ENCODE measurements around the gene GDA.

DNA sequence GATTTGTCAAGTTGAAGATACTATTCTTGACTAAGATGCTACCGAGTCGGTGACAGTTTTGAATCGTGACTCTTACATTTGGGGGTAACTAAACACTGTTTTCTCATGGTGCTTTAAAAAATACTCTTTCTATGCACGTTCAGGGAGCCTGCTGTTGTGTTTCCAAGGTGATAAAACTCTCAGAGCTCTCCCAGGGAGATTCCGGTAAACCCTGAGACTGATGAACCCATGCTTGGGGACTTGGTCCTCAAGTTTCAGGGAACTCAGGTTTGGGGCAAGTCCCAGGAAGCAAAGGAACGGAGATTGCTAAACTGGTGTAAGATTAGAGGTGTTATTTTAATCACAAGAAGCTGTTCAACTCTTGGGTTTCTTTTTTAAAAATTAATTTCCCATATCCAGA is 1.4 kb downstream of the GDA start:
- TF ChIP-seq, protein P1, sequence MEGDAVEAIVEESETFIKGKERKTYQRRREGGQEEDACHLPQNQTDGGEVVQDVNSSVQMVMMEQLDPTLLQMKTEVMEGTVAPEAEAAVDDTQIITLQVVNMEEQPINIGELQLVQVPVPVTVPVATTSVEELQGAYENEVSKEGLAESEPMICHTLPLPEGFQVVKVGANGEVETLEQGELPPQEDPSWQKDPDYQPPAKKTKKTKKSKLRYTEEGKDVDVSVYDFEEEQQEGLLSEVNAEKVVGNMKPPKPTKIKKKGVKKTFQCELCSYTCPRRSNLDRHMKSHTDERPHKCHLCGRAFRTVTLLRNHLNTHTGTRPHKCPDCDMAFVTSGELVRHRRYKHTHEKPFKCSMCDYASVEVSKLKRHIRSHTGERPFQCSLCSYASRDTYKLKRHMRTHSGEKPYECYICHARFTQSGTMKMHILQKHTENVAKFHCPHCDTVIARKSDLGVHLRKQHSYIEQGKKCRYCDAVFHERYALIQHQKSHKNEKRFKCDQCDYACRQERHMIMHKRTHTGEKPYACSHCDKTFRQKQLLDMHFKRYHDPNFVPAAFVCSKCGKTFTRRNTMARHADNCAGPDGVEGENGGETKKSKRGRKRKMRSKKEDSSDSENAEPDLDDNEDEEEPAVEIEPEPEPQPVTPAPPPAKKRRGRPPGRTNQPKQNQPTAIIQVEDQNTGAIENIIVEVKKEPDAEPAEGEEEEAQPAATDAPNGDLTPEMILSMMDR (IDR thresholded peaks at IDR 0.05 in 2 of 3, conservative IDR thresholded peaks at IDR 0.05 in 1 of 3; ENCODE audit: insufficient read depth in 2 of 3, low read depth in 1 of 3, low read length in 3 of 3): no peak
- no peak for TF ChIP-seq MXI1 (IDR thresholded peaks at IDR 0.05; ENCODE audit: low read depth, low read length)
- no peak for TF ChIP-seq CEBPG (CRISPR knock-in tag; IDR thresholded peaks at IDR 0.05)
- no peak for TF ChIP-seq CEBPG (tag; conservative IDR thresholded peaks at IDR 0.05 in 1 of 2, IDR thresholded peaks at IDR 0.05 in 1 of 2)
- TF ChIP-seq, protein P2, sequence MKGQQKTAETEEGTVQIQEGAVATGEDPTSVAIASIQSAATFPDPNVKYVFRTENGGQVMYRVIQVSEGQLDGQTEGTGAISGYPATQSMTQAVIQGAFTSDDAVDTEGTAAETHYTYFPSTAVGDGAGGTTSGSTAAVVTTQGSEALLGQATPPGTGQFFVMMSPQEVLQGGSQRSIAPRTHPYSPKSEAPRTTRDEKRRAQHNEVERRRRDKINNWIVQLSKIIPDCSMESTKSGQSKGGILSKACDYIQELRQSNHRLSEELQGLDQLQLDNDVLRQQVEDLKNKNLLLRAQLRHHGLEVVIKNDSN (CRISPR knock-in tag; IDR thresholded peaks at IDR 0.05): no peak
- TF ChIP-seq TCFL5 (CRISPR knock-in tag; conservative IDR thresholded peaks at IDR 0.05): no peak
- no peak for TF ChIP-seq ZNF232 (CRISPR knock-in tag; IDR thresholded peaks at IDR 0.05)
- TF ChIP-seq SAP30 (IDR thresholded peaks at IDR 0.05; ENCODE audit: borderline replicate concordance, insufficient read depth, low read depth, low read length, poor library complexity, severe bottlenecking): no peak
- TF ChIP-seq ZFP36 (IDR thresholded peaks at IDR 0.05; ENCODE audit: low read depth, low read length, partially characterized antibody): no peak
- no peak for TF ChIP-seq NFIC (IDR thresholded peaks at IDR 0.05)
- TF ChIP-seq EZH2 (IDR thresholded peaks at IDR 0.05; ENCODE audit: borderline replicate concordance, low read depth, low read length): no peak
- TF ChIP-seq ESRRA (IDR thresholded peaks at IDR 0.05; ENCODE audit: borderline replicate concordance, low read depth): no peak
- TF ChIP-seq BHLHE40 (IDR thresholded peaks at IDR 0.05; ENCODE audit: low read length): no peak
- TF ChIP-seq ATF7 (IDR thresholded peaks at IDR 0.05): no peak
- TF ChIP-seq, protein P3, sequence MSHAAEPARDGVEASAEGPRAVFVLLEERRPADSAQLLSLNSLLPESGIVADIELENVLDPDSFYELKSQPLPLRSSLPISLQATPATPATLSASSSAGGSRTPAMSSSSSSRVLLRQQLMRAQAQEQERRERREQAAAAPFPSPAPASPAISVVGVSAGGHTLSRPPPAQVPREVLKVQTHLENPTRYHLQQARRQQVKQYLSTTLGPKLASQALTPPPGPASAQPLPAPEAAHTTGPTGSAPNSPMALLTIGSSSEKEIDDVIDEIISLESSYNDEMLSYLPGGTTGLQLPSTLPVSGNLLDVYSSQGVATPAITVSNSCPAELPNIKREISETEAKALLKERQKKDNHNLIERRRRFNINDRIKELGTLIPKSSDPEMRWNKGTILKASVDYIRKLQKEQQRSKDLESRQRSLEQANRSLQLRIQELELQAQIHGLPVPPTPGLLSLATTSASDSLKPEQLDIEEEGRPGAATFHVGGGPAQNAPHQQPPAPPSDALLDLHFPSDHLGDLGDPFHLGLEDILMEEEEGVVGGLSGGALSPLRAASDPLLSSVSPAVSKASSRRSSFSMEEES (CRISPR knock-in tag; IDR thresholded peaks at IDR 0.05): no peak
